Nephron (organoid): Measurements from ENCODE around the gene DENND2C.

Experiments used
- H3K27ac Mint-ChIP-seq, 3 experiments: 2 replicates each; pipeline ENCODE4 v1.8.0; 2020; ENCODE audit warnings: mixed read lengths in 3 of 3, mild to moderate bottlenecking in 2 of 3, moderate library complexity in 1 of 3
- H3K27me3 Mint-ChIP-seq: 2 replicates; pipeline ENCODE4 v1.8.0; 2021; ENCODE audit warnings: low read depth, mild to moderate bottlenecking, moderate library complexity, mixed read lengths
- H3K36me3 Mint-ChIP-seq: 2 replicates; pipeline ENCODE4 v1.8.0; 2020; ENCODE audit warnings: low read depth, mixed read lengths
- H3K4me1 Mint-ChIP-seq: 2 replicates; pipeline ENCODE4 v1.8.0; 2020; ENCODE audit warnings: mixed read lengths
- H3K4me3 Mint-ChIP-seq, 3 experiments: 2 replicates each; pipeline ENCODE4 v1.8.0; 2020; ENCODE audit warnings: mild to moderate bottlenecking in 3 of 3, mixed read lengths in 3 of 3, moderate library complexity in 2 of 3
- H3K9me3 Mint-ChIP-seq: 2 replicates; pipeline ENCODE4 v1.8.0; 2020; ENCODE audit warnings: mixed read lengths
- CTCF ChIP-seq, 3 experiments: fragments of 200-600 bp; sonication (generic); IDR thresholded peaks; one replicate each; pipeline ENCODE4 v1.5.0; 2021; ENCODE audit warnings: antibody characterized with exemption in 3 of 3; ENCODE audit not compliant: unreplicated experiment in 3 of 3

DENND2C gene

GRCh38 chr1:114669562-114670082, at the start of gene DENND2C:
TSS of gene DENND2C (minus strand) at chr1:114670049. CDS start at chr1:114625984, 44,065 bp downstream.
- no peaks in the 10 kb centered on the region for H3K36me3 Mint-ChIP-seq
- peaks cover 12% of the 10 kb centered on the region for H3K4me1 Mint-ChIP-seq
- H3K27ac Mint-ChIP-seq: peak within 1 kb of the TSS in 2 of 3 experiments; percentile 28 to 55
- peaks cover 24% of the 10 kb centered on the region for H3K27me3 Mint-ChIP-seq
- H3K9me3 Mint-ChIP-seq: no peaks in the 10 kb centered on the region
- TF ChIP-seq CTCF (IDR thresholded peaks at IDR 0.05; ENCODE audit: unreplicated experiment in 3 of 3): no peak
- H3K4me3 Mint-ChIP-seq: peak within 1 kb of the TSS; percentile 90 to 97 (median 95)

- H3K4me1 Mint-ChIP-seq: peaks cover 21% of the 10 kb centered on the region
- no peaks in the 10 kb centered on the region for H3K9me3 Mint-ChIP-seq
- H3K27ac Mint-ChIP-seq: no peak overlapping the region
- TF ChIP-seq CTCF (IDR thresholded peaks at IDR 0.05; ENCODE audit: unreplicated experiment in 3 of 3): no peak
- peaks cover 76% of the 10 kb centered on the region for H3K36me3 Mint-ChIP-seq
- peak overlapping the region in 1 of 3 experiments; percentile 44 for H3K4me3 Mint-ChIP-seq
- no peaks in the 10 kb centered on the region for H3K27me3 Mint-ChIP-seq
These were observed 49.6 kb upstream of the DENND2C start for GRCh38 chr1:114719424-114719787.

GRCh38 chr1:114718661-114719423, 49.0 kb upstream of the DENND2C start:
- Mint-ChIP-seq H3K4me3 (peak overlapping the region; percentile 20 to 61 (median 35)), H3K4me1 (peaks cover 16% of the 10 kb centered on the region), H3K9me3 (no peaks in the 10 kb centered on the region), H3K27me3 (no peaks in the 10 kb centered on the region), H3K27ac (peak overlapping the region in 1 of 3 experiments; percentile 4), H3K36me3 (peaks cover 75% of the 10 kb centered on the region)
- TF ChIP-seq CTCF (IDR thresholded peaks at IDR 0.05; ENCODE audit: unreplicated experiment in 3 of 3): no peak

- Mint-ChIP-seq H3K4me1 (peaks cover 16% of the 10 kb centered on the region), H3K36me3 (peaks cover 71% of the 10 kb centered on the region), H3K9me3 (no peaks in the 10 kb centered on the region), H3K27ac (peak within 1 kb of the TSS; percentile 89 to 97 (median 95)), H3K27me3 (no peaks in the 10 kb centered on the region), H3K4me3 (peak within 1 kb of the TSS; percentile 95 to 97 (median 95))
- no peak for TF ChIP-seq CTCF (IDR thresholded peaks at IDR 0.05; ENCODE audit: unreplicated experiment in 3 of 3)
These were observed 46.7 kb upstream of the DENND2C start, which contains the start of gene NRAS for GRCh38 chr1:114716304-114717170. TSS of gene NRAS (minus strand) at chr1:114716771. CDS start at chr1:114716160, 611 bp downstream.

GRCh38 chr1:114715952-114716303, 46.1 kb upstream of the DENND2C start:
- Mint-ChIP-seq H3K4me3 (peak overlapping the region; percentile 95 to 97 (median 95)), H3K4me1 (peaks cover 16% of the 10 kb centered on the region), H3K27me3 (no peaks in the 10 kb centered on the region), H3K36me3 (peaks cover 67% of the 10 kb centered on the region), H3K27ac (peak overlapping the region; percentile 89 to 97 (median 95)), H3K9me3 (no peaks in the 10 kb centered on the region)
- TF ChIP-seq CTCF (IDR thresholded peaks at IDR 0.05; ENCODE audit: unreplicated experiment in 3 of 3): no peak
